HT1080 (cell line): Measurements from ENCODE around the gene VANGL2. TPM values are rescaled to one million over a fixed set of nuclear protein-coding genes. Genes with fewer than 3 reads are reported as not detected.
A peak's percentile ranks its signal among the peaks of the same experiment; 100 is the strongest.

Experiments
- DNase-seq: peaks from one replicate; pipeline ENCODE4 v3.0.0-alpha.2; 2015; ENCODE audit warnings: low read depth
- polyA plus RNA-seq, 2 experiments: library from polyadenylated mRNA; depleted of rRNA; stranded (reverse); fragments of >200 nt; gene quantifications; 2 replicates each; pipeline ENCODE4 v1.2.3, GENCODE V29; 2015
- total RNA-seq: library from RNA; depleted of rRNA; stranded (reverse); fragments of >200 nt; shearing (Covaris generic); gene quantifications from 2 replicates; pipeline ENCODE4 v1.2.3, GENCODE V29; 2014; rRNA removed

The VANGL2 gene
- 2.1 and 2.5 TPM in 2 replicates for total RNA-seq
- 1.8 and 2.7 TPM in 2 replicates for polyA plus RNA-seq (2015; cell fraction: cytosol; rRNA removed)
- 5.0 TPM in 2 replicates for polyA plus RNA-seq (2015; cell fraction: nucleus; rRNA removed)

DNA sequence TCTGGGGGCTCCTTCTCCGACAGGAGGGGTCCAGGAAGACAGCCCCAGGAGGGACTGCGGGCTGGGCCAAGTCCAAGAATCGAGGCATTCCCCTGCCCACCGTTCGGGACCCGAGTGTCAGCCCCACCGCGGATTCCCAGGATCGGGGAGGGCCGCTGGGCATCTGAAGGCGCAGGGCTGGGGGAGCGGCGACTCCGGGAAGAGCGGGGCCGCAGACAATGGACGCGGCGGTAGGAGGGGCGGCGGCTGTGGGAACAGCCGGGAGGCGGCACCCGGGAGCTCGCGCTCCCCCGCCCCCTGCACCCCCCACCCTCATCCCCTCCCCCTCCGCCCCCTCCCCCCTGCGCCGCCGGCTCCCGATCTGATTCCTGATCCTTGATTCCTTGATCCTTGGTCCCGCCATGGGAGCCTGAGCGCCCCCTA lies at the start of gene VANGL2:
TSS of gene VANGL2 (plus strand) at position 342 of the 423 bp plus-strand sequence. CDS start 15,274 bp downstream, outside the sequence.
- DNase-seq = peak; percentile 61

DNA sequence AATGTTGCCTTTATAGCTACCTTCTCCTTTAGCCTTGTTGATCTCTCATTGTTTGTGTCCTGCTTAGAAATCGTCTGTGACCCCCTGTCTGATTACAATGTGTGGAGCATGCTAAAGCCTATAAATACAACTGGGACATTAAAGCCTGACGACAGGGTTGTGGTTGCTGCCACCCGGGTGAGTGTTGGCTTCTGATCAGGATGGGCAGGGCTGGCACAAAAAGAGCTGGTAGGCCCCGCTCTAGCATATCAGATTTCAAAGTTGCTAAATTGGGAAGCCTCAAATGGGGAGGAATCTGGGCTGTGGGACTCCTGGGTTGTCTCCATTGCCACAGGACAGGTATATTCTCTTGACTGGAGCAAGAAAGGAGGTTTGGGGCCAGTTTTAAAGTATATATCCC lies 48.7 kb upstream of the VANGL2 start:
- DNase-seq = no peak

DNA sequence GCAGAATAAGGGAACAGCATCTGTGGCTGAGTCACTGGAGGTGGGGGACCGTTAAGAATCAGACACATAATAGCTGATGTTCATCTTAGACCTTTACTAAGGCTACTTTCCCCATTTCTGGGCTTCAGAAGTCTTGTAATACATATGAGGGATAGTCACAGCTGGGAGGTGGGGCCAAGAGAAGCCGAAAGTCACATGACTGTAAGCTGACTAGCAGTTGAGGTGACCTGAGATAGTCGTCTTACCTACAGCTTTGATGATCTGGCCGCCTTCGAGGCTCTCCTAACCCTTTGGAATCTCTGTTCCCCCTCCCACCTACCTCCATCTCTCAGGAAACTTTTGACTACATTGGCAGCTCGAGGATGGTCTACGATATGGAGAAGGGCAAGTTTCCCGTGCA lies 47.8 kb upstream of the VANGL2 start:
- no peak for DNase-seq

DNA sequence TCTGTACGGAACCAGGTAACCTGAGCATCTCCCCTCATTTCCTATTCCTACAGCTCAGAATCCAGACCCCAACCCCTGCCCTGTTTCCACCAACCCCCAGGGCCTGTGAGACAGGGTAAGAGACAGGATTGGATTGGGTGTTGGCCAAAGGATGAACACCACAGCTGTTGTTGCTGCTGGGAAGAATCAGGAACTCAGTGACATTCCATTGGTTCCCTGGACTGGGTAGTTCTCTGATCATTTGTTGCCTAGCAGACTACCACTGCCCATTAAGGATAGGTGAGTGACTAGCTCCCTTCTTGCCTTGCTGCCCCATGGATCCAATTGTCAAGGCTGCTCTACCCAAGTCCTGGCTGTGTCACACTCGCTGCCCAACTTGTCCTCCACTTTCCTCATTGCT lies 47.1 kb upstream of the VANGL2 start:
- DNase-seq = no peak

DNA sequence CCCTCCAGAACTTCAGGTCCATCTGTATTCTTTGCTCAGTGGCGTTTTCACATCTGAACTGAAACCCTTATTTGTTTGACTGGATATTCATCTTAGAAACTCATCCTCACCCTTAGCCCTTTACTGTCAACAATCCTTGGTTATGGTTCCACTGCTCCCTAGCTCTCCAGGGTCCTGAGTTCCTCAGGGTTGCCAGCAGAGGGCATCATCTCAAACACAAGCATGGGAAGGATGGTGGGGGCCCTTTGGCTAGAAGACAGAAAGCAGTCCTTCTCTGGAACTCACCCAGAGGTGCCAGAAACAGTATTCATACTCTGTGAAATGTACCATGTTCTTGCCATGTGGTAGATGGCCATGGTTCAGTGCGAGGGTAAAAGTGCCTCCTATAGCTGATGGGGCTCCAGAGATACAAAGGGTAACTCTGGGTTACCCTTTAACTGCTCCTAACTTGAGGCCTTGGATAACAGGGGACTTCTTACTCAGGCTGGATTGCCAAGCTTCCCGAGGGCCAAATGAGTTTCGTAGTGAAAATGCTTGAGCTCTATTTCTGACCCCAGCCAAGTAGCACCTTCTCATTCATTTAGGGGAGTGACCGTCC lies 45.9 kb upstream of the VANGL2 start:
- DNase-seq = peak; percentile 30

DNA sequence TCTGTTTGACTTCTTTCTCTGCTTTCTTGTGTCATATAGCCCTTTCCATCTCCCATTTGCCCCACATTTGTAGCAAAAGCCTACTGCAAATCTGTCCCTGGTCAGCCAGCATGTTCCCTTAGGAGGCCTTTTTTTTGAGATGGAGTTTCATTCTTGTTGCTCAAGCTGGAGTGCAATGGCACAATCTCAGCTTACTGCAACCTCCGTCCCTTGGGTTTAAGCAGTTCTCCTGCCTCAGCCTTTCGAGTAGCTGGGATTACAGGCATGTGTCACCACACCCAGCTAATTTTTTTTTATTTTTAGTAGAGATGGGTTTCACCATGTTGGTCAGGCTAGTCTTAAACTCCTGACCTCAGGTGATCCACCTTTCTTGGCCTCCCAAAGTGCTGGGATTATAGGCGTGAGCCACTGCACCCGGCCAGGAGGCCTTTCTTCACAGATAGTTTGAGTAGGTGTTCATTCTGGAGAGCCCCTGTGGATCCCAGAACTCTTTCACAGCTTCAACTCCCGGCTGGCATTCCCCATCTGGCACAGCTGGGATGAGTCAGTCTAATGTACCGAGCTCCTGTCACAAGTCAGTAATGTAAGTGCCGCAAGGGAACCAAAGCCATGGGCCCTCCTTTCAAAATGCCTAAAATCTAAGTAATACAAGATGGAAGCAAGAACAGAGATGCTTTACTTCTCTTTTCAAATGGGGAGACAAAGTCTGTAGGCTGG lies 42.9 kb upstream of the VANGL2 start:
- DNase-seq = no peak

DNA sequence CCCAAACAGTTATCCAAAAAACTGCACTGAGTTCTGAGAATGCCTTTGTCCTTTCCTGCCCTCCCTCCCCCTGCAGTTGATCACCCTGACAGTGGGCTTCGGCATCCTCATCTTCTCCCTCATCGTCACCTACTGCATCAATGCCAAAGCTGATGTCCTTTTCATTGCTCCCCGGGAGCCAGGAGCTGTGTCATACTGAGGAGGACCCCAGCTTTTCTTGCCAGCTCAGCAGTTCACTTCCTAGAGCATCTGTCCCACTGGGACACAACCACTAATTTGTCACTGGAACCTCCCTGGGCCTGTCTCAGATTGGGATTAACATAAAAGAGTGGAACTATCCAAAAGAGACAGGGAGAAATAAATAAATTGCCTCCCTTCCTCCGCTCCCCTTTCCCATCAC lies 42.3 kb upstream of the VANGL2 start:
- DNase-seq = no peak

DNA sequence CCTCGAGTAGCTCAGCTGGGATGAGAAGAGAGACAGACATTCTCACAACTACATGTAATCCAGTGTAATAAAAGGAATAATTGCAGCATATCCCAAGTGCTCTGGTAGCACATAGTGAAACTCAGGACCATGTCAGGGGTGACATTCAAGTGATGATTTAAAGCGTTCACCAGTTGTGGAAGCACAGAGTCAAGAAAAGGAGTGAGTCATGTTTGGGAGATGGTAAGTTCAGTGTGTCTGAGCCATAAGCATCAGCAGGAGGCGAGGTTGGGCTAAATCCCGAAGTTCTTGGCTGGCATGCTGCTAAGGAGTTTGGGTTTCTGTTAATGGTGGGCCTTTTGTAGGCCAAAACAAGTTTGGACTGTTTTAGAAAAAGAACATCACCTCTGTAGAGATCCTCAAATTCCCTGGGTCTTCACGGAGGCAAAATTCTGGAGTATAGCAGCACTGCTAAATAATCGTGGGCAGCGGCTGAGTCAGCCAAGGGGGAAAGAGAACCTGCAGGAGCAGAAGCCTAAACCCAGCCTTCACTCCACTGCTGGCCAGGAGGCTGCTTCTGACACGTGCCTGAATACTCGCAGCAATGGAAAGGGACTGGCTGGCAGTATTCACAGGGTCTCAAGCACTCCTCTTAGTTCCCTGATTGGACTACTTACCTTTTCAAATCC lies 40.7 kb upstream of the VANGL2 start:
- DNase-seq = no peak

DNA sequence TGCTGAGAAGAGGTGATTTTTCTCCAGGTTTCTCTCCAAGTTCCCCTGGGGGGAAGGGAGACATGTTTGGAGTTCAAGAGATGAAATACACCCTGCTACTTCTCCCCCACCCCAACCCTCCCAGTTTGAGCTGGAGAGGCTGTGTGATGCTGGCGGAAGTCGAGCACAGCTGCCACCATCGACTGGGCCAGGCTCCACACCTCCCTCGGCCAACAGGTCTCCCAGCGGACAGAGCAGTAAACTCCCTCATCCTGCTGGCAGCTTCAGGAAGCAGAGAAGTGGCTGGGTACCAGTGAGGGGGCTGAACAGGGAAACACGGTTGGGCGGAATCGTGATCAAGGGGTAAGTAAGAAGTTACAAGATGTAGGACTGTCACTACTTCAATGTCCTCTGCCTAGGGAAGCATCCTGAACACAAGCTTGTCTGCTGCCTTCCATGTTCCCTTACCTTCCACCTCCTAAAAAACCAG lies 40.1 kb upstream of the VANGL2 start:
- DNase-seq = no peak

DNA sequence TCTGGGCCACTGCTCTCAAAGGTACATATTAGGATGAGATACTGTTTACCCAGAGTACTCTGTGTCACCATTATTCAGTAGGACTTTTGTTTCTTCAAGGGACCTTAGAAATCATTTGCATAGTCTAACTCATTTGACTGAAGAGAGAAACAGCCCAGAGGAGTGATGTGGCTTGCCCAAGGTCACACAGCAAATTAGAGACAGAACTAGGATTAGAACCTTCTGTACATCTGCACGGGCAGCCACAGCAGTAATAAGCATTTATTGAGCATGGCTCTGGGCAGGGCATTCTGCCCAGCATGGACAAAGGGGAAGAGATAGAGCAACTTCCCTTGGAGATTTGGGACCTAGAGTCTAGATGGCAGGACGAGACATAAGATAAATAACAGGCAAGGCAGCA lies 39.2 kb upstream of the VANGL2 start:
- DNase-seq = no peak

DNA sequence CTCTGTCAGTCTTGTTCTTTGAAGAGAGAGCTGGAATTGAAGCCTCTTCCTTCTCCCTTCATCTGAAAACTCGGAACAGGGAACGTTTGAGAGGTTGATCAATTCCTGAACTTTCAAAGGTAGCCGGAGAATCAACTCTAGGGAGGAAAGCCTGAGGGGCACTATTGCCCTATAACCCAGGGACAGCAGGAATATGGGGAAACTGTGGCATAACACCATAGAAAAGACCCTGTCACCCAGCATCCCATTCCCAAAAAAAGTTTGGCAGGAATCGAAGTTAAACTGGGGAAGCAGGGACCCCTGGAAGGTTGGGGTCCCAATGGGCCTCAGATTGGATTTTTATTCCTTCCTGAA lies 38.6 kb upstream of the VANGL2 start:
- no peak for DNase-seq

DNA sequence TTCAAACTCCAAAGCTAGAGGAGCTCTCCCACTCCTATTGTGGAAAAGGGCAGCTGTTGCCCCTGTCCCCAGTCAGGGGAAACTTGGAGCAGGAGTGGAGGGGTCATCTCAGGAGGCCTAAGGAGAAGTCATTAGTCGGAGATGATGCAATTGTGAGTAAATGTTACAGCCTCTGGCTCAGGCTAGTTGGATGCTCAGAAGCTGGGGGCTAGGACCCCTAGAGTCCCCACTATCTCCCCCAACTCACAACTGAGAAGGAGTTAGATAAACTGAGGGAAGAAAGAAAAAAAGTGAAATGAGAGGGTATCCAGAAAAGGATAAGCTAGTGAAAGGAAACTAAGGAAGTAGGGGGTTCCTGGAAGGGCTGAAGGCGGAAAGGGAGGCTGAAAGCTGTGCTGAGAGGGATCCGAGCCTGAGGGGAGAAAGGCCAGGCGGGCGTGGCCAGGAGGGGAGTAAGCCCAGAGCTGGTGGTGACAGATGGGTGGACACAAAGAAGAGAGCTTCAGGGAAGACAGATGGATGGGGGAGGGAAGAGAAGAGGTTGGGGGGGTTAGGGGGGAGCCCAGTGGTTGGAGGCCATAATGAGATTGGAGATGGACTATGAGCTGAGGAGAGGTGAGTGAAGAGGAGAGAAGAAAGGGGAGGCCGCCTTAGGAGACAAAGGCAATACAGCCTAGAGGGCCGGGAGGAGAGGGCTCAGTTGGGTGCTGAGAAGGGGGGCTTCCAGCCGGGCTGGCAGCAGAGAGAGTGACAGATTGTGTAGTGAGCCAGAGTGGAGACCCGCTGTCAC lies 38.0 kb upstream of the VANGL2 start:
- no peak for DNase-seq

DNA sequence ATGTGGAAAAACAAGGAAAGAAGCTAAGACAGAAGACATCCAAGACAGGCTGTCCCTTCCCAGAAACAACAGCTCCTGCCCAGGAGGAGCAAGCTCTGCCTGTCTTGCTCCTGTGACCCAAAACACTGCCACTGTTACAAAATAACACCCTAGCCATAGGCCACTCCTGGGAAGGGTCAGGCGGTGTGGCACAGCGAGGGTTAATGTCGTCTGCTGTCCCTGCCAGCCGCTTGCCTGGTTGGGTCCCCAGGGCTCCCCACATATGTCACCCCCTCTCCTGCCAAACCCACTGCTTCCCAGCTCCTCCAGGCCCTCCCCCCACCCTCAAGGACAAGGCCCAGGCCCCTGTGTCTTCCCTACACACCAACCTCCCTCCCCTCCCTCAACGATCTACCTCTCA lies 37.4 kb upstream of the VANGL2 start:
- no peak for DNase-seq

DNA sequence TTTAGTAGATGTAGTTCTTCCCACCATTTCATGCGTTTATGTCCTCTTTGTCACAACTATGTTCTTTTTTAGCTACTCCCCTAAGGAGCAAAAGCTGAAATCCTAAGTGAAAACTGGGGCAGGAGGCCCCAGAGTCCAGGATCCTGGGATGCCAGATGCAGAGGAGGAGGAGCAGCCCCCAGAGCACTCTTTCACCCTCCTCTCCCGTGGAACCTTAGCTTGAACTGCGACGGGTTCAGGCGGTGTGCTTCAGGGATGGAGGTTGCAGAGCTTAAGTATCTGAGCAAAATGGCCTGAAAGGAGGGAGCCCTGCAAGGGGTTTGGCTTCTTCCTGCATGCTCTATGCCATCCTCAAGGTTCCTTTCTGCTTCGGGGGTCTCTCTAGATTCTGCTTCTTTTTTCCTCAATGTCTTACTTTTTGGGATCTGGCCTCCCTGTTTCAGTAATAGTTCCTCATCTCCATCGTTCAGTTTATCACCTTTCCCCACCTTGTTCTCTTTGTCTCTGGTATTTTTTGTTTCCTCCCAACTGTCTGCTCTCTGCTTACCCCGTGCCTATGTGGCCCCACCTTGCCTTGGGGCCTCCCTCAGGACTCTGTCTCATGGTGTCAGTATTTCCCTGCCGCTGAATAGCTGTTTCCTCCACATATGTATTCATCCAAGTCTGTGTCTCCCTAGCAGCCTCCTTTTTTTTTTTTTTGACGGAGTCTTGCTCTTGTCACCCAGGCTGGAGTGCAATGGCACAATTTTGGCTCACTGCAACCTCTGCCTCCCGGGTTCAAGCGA lies 36.2 kb upstream of the VANGL2 start:
- DNase-seq = no peak

DNA sequence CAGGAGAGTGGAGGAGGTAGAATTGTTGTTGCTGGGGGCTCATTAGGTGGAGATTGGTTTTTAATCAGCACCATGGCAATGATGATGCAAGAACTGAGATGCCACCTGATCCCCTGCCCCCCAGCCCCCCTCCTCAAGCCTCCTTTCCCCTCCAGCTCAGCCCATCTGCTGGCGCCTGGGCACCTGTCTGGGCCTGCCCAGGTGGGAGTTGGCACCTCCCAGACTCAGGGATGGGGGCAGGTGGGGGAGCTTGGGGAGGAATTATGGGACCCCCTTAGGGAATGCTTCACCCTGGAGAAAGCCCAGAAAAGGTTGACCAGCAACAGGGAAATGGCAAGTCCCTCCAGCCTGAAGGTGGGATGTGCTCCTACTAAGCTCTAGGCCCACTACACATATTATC lies 35.0 kb upstream of the VANGL2 start:
- no peak for DNase-seq

DNA sequence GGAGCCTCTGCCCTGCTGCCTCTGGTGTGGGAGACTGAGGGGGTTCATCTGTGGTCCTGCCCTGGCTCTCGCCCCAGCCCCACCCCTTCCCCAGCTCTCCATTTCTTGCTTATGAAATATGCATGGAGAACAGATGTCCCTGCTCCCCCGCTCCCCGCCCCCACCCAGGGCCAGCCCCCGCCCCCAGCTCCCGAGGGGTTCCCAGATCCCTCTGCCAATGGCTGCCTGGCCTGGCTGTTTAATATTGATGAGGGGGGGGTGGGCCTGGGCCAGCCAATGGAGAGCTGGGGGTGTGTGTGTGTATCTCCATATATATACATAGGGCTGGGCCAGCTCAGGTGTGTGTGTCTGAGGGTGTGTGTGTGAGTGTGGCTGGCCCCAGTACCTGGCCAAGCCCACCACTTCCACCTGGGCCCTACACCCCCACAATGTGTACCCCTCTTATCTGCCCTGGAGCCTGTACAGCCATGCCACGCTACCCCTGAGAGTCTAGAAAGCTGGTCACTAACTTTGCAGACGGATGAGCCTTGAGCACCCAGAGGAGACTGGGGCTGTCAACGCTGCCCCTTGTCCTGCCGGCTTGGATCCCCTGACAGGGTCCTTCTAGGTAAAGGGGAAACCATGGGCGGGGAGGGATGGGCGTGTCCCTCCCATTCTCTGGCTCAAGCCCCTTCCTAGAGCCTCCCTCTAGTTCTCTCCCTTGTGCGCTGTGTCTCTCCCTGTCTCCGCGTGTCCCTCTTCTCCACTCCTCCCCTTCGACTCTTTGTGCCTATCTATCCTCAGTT lies 33.4 kb upstream of the VANGL2 start, which contains the start of gene NHLH1:
TSS of gene NHLH1 (plus strand) at position 341 of the 785 bp plus-strand sequence. CDS start 3,661 bp downstream, outside the sequence.
- no peak for DNase-seq

DNA sequence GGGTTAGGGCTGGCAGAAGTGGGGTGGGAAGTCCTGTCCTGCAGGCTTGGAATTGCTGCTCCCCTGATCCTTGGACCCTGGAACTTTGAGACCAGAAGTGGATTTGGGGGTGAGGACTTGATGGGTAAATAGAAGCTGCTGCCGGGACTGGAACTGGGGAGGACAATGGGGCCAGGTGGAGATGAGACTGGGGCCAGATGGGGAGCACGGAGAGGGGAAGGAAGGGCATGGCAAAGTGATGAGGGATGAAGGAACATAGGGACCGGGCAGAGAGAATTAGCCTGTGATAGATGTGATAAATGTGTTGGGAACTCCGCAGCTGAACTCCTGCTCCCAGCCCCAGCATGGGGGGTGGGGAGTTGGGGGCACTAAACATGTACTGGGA lies 32.9 kb upstream of the VANGL2 start:
- no peak for DNase-seq

DNA sequence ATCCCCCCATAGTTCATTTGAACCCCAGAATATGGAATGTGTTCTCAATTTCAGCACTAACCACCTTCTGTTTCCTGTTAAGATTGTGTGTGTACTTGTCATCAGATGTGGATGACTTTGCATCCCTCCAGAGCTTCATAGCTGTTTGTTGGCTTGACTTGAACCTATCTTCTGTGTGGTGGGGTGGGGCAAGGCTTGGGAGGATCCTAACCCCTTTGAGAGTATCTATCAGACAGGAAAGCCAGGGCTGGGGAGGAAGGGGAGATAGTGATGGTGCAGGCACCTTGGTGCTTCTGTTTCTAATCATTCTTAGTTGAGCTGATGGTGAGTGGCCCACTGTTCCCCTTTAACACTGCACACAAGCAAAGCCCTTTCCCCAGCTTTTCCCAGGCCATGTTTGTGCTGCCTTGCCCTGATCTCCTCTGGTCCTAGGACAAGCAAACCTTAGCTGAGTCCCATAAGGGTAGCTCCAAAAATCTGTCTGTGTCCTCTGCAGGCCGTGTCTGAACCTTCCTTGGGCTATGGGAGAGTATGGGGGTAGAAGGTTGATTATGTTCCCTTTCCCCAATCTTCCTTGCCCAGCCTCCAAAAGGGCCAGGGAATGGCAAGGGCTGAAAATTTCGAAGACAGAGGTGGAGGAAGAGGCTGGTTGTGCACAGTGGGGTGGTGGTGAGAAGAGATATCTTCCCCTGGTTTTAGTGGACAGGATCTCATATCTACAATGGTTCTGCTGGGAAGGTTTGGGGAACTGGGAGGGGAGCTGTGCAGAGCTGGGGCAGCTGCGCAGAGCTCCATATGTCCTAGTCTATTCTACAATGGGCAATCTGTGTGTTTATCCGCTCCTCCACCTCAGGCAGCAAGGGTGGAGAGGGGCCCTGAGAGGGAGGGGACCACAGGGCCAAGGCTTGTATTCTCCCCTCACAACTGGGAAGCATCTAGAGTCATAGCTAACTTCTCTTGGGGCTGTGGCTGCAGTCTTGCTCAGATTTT lies 32.1 kb upstream of the VANGL2 start:
- DNase-seq = no peak

DNA sequence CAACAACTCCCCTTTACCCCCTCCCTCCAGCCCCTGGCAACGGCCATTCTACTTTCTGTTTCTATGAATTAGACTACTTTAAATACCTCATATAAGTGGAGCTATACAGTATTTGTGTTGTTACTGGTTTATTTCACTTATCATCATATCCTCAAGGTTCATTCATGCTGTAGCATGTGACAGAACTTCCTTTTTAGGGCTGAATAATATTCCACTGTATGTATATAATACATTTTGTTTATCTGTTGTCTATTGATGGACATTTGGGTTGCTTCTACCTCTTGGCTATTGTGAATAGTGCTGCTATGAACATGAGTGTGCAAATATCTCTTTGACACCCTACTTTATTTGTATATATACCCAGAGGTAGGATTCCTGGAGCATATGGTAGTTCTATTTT lies 31.3 kb upstream of the VANGL2 start:
- DNase-seq = no peak
